ENCODE results near the gene WNT6. TPM values are rescaled to one million over a fixed set of nuclear protein-coding genes. Genes with fewer than 3 reads are reported as not detected.

WNT6 gene
- total and polyA plus RNA-seq, 10 of the 15 experiments (the other 5 are each of a cell fraction or from before 2014, with no cell fraction given), result 0.11 to 0.44 (median 0.22) TPM; not detected in 5

- no peak for TF ChIP-seq PBX3 (IDR thresholded peaks at IDR 0.05; ENCODE audit: insufficient replicate concordance, low read depth, low read length)
- no peak for TF ChIP-seq NFYB (IDR thresholded peaks at IDR 0.05; ENCODE audit: insufficient read depth, low read depth, low read length)
- no peak for TF ChIP-seq ESRRA (IDR thresholded peaks at IDR 0.05; ENCODE audit: low read length)
- no peak for TF ChIP-seq BCL3 (IDR thresholded peaks at IDR 0.05; ENCODE audit: borderline replicate concordance, insufficient read depth, low read depth, low read length, poor library complexity, severe bottlenecking)
- TF ChIP-seq ZBED1 (IDR thresholded peaks at IDR 0.05; ENCODE audit: borderline replicate concordance), result no peak
- TF ChIP-seq SUPT20H (IDR thresholded peaks at IDR 0.05; ENCODE audit: borderline replicate concordance, control insufficient read depth, low read depth, low read length), result no peak
- TF ChIP-seq CTCF (IDR thresholded peaks at IDR 0.05 in 2 of 3, conservative IDR thresholded peaks at IDR 0.05 in 1 of 3; ENCODE audit: control insufficient read depth in 2 of 3, extremely low read depth in 1 of 3, insufficient read depth in 1 of 3, low read depth in 3 of 3, low read length in 3 of 3), result no peak
- no peak for TF ChIP-seq POU2F2 (IDR thresholded peaks at IDR 0.05; ENCODE audit: borderline replicate concordance, low read depth, low read length)
- no peak for TF ChIP-seq MEF2A (IDR thresholded peaks at IDR 0.05; ENCODE audit: insufficient read depth, low read depth, low read length)
Measured at GRCh38 chr2:218856167-218856895, 3.3 kb upstream of the WNT6 start (continued).
